ENCODE results near the gene TMEM190. TPM values are rescaled to one million over a fixed set of nuclear protein-coding genes. Genes with fewer than 3 reads are reported as not detected.
"Not testable (repeated sequence)": the region's sequence is repeated elsewhere in the genome, so short reads cannot be mapped to it uniquely, and the experiment has no call there.

Gene TMEM190
- total RNA-seq, 2 donors from 2014 or later: not detected

- no peak for TF ChIP-seq CTCF (IDR thresholded peaks at IDR 0.05)
- Histone ChIP-seq H3K27me3 (replicated peaks; ENCODE audit: insufficient read depth) (no peaks in the 10 kb centered on the region), H3K4me3 (no peak overlapping the region), H3K27ac (no peak overlapping the region), H3K4me1 (ENCODE audit: control insufficient read depth in 1 of 2, low read depth in 2 of 2) (peaks cover 13 to 29% of the 10 kb centered on the region in 2 donors), H3K36me3 (peaks cover 9% of the 10 kb centered on the region), H3K9me3 (no peaks in the 10 kb centered on the region)
- ATAC-seq (ENCODE audit: insufficient number of reproducible peaks, low FRiP score, low read depth): no peak
- no peak for DNase-seq (ENCODE audit: low spot score)
These were observed 15.3 kb downstream of the TMEM190 start for GRCh38 chr19:55391702-55392615.

- Histone ChIP-seq H3K4me3 (no peak overlapping the region), H3K27ac (no peak overlapping the region), H3K9me3 (no peaks in the 10 kb centered on the region), H3K27me3 (replicated peaks; ENCODE audit: insufficient read depth) (no peaks in the 10 kb centered on the region), H3K36me3 (peaks cover 2% of the 10 kb centered on the region), H3K4me1 (ENCODE audit: control insufficient read depth in 1 of 2, low read depth in 2 of 2) (peaks cover 2 to 18% of the 10 kb centered on the region in 2 donors)
- TF ChIP-seq CTCF (IDR thresholded peaks at IDR 0.05): no peak
- DNase-seq (ENCODE audit: low spot score) (no peak), ATAC-seq (ENCODE audit: insufficient number of reproducible peaks, low FRiP score, low read depth) (no peak)
These were observed 16.5 kb downstream of the TMEM190 start for GRCh38 chr19:55392820-55393761.

GRCh38 chr19:55398200-55398925, 21.7 kb downstream of the TMEM190 start:
- Histone ChIP-seq H3K36me3 (peaks cover 16% of the 10 kb centered on the region), H3K9me3 (no peaks in the 10 kb centered on the region), H3K4me1 (ENCODE audit: control insufficient read depth in 1 of 2, low read depth in 2 of 2) (no peaks in the 10 kb centered on the region), H3K27me3 (replicated peaks; ENCODE audit: insufficient read depth) (no peaks in the 10 kb centered on the region), H3K27ac (no peak overlapping the region), H3K4me3 (no peak overlapping the region)
- no peak for TF ChIP-seq CTCF (IDR thresholded peaks at IDR 0.05)
- ATAC-seq (ENCODE audit: insufficient number of reproducible peaks, low FRiP score, low read depth) (no peak), DNase-seq (ENCODE audit: low spot score) (no peak)

- H3K4me1 ChIP-seq (ENCODE audit: control insufficient read depth in 1 of 2, low read depth in 2 of 2): peaks cover 0 to 3% of the 10 kb centered on the region in 2 donors
- DNase-seq (ENCODE audit: low spot score) (no peak), ATAC-seq (ENCODE audit: insufficient number of reproducible peaks, low FRiP score, low read depth) (no peak)
- H3K27ac ChIP-seq: no peak overlapping the region
- TF ChIP-seq CTCF (IDR thresholded peaks at IDR 0.05): no peak
- H3K4me3 ChIP-seq: no peak overlapping the region
- H3K9me3 ChIP-seq: no peaks in the 10 kb centered on the region
- H3K36me3 ChIP-seq: peaks cover 17% of the 10 kb centered on the region
- H3K27me3 ChIP-seq (replicated peaks; ENCODE audit: insufficient read depth): no peaks in the 10 kb centered on the region
These were observed 23.9 kb downstream of the TMEM190 start for GRCh38 chr19:55400281-55401087.

- H3K4me3 ChIP-seq; DNase-seq (ENCODE audit: low spot score); ATAC-seq (ENCODE audit: insufficient number of reproducible peaks, low FRiP score, low read depth); H3K9me3 ChIP-seq; H3K27me3 ChIP-seq (replicated peaks; ENCODE audit: insufficient read depth); H3K27ac ChIP-seq: not testable (repeated sequence)
- H3K4me1 ChIP-seq (ENCODE audit: control insufficient read depth in 1 of 2, low read depth in 2 of 2): peaks cover 8 to 12% of the 10 kb centered on the region in 2 donors
- H3K36me3 ChIP-seq: peaks cover 17% of the 10 kb centered on the region
These were observed 24.8 kb downstream of the TMEM190 start for GRCh38 chr19:55401390-55401789.
